Measurements from ENCODE around the gene PFDN5. TPM values are rescaled to one million over a fixed set of nuclear protein-coding genes. Genes with fewer than 3 reads are reported as not detected.

The PFDN5 gene
- total and polyA plus RNA-seq, 10 of the 15 experiments (the other 5 are each of a cell fraction or from before 2014, with no cell fraction given) = 300 to 1,596 (median 495) TPM

- ATAC-seq = no peak
- H3K27me3 ChIP-seq (replicated peaks in 1 of 2; ENCODE audit: control insufficient read depth in 2 of 2, insufficient read depth in 2 of 2, low read length in 1 of 2) = no peaks in the 10 kb centered on the region; a peak in 1 of 4 replicates
- ChIA-PET RAD21 (ENCODE audit: unreplicated experiment) (interaction anchor here (0.8 to 1.9 kb wide), 6 partner anchors 21 to 161 kb away, joined by 3 to 6 read pairs (median 5); partner anchors contain the start of gene AAAS), POLR2A (interaction anchor here (0.8 to 1.1 kb wide), 4 partner anchors 18 to 77 kb away, joined by 3 to 5 read pairs (median 4); no protein-coding TSS in a partner anchor), CTCF (interaction anchor here (0.7 to 7.5 kb wide), 11 partner anchors 23 to 134 kb away, joined by 3 to 240 read pairs (median 4); partner anchors contain the start of genes AAAS, PFDN5 and PRR13), SMC1A (ENCODE audit: uncharacterized antibody, unreplicated experiment) (interaction anchor here (0.6 to 9.3 kb wide), 5 partner anchors 24 to 310 kb away, joined by 3 to 164 read pairs (median 4); partner anchors contain the start of gene AMHR2)
- DNase-seq (ENCODE audit: low read depth, low spot score) = no peak
- H3K9ac ChIP-seq (ENCODE audit: control insufficient read depth, insufficient read depth, low read length) = no peak overlapping the region
- no TSS peak for BruUV-seq (replicated peaks)
- intact Hi-C loops (cut with micrococcal nuclease; ENCODE audit: unreplicated experiment) = no loop called here
- H4K20me1 ChIP-seq (ENCODE audit: control insufficient read depth, insufficient read depth) = no peaks in the 10 kb centered on the region
- TF ChIP-seq EZH2 (IDR thresholded peaks at IDR 0.05; ENCODE audit: borderline replicate concordance, control insufficient read depth, low read depth, low read length) (no peak), TCF7 (IDR thresholded peaks at IDR 0.05; ENCODE audit: borderline replicate concordance) (no peak), JUND (IDR thresholded peaks at IDR 0.05; ENCODE audit: low read depth, low read length) (no peak), RELA (IDR thresholded peaks at IDR 0.05; ENCODE audit: borderline replicate concordance, partially characterized antibody) (no peak), FOXK2 (IDR thresholded peaks at IDR 0.05) (no peak), CTCF (IDR thresholded peaks at IDR 0.05 in 2 of 3, conservative IDR thresholded peaks at IDR 0.05 in 1 of 3; ENCODE audit: control insufficient read depth in 2 of 3, extremely low read depth in 1 of 3, insufficient read depth in 1 of 3, low read depth in 3 of 3, low read length in 3 of 3) (no peak), KDM1A (IDR thresholded peaks at IDR 0.05; ENCODE audit: borderline replicate concordance) (no peak), IRF3 (IDR thresholded peaks at IDR 0.05) (no peak), STAT1 (conservative IDR thresholded peaks at IDR 0.05) (no peak), JUNB (IDR thresholded peaks at IDR 0.05) (no peak), MTA3 (IDR thresholded peaks at IDR 0.05; ENCODE audit: borderline replicate concordance, low read length) (no peak), MTA2 (IDR thresholded peaks at IDR 0.05; ENCODE audit: low read depth) (no peak)
- H3K27ac ChIP-seq (ENCODE audit: control insufficient read depth, insufficient read depth) = no peak overlapping the region
- no peak overlapping the region for H3K4me2 ChIP-seq (ENCODE audit: control insufficient read depth, insufficient read depth)
- in situ Hi-C loops (cut with MboI) = loop anchor here (5.0 kb wide), 1 partner anchor 74 kb away; the partner anchor contains the start of gene AMHR2
- H3K4me3 ChIP-seq = no peak overlapping the region
- 54% methylated on average over 4 of the region's 4 CpGs for WGBS (ENCODE audit: insufficient coverage, insufficient replicate concordance, low lambda C conversion rate, missing lambda C conversion rate)
- no peaks in the 10 kb centered on the region for H3K79me2 ChIP-seq (ENCODE audit: control insufficient read depth, insufficient read depth, low read length)
- H3K4me1 ChIP-seq (ENCODE audit: control insufficient read depth, insufficient read depth, low read length) = peaks cover 5% of the 10 kb centered on the region
- no peaks in the 10 kb centered on the region for H3K36me3 ChIP-seq (ENCODE audit: control insufficient read depth in 2 of 2, insufficient read depth in 2 of 2, low read length in 1 of 2)
- H3K9me3 ChIP-seq (replicated peaks; ENCODE audit: control insufficient read depth, insufficient read depth, low read length) = no peaks in the 10 kb centered on the region
- no peak for FAIRE-seq
- no peak overlapping the region for H2AFZ ChIP-seq (ENCODE audit: control insufficient read depth, low read depth, low read length)
These were observed 52.6 kb downstream of the PFDN5 start for GRCh38 chr12:53347905-53348304.

Other genes with a start within 250 kb of the PFDN5 start
Only the 7 nearest of the 19 such genes appear.
- 366 and 425 TPM in 2 replicates for gene ITGB7, start 88.3 kb upstream of the PFDN5 start, total RNA-seq (2014; rRNA removed)
- gene ITGB7, start 88.3 kb upstream of the PFDN5 start, total RNA-seq (2014; rRNA removed; fragmentation: Illumina TruSeq; extraction: Trizol) = 158 and 166 TPM in 2 replicates
- 459 and 487 TPM in 2 replicates for gene ITGB7, start 88.3 kb upstream of the PFDN5 start, total RNA-seq (2021)
- 130 and 234 TPM in 2 replicates for gene ITGB7, start 88.3 kb upstream of the PFDN5 start, polyA plus RNA-seq (2011; rRNA removed)
- gene ITGB7, start 88.3 kb upstream of the PFDN5 start, polyA plus RNA-seq (2014; fragmentation: Illumina TruSeq; extraction: Trizol) = 95.4 and 174 TPM in 2 replicates
- gene ITGB7, start 88.3 kb upstream of the PFDN5 start, polyA plus RNA-seq (2014; fragmentation: Nextera tagmentation; extraction: Ambion mirVana) = 10 to 100 TPM; 54.5 to 99.5 TPM
- gene ITGB7, start 88.3 kb upstream of the PFDN5 start, polyA plus RNA-seq (2014; rRNA removed) = 282 and 333 TPM in 2 replicates
- 100 to 1,000 TPM; 269 to 332 TPM for gene ITGB7, start 88.3 kb upstream of the PFDN5 start, polyA plus RNA-seq (2016; fragmentation: Nextera tagmentation; extraction: Ambion mirVana)
- 3.4 and 4.0 TPM in 2 replicates for gene RARG, start 63.3 kb upstream of the PFDN5 start, total RNA-seq (2014; rRNA removed)
- 3.0 and 3.9 TPM in 2 replicates for gene RARG, start 63.3 kb upstream of the PFDN5 start, total RNA-seq (2014; rRNA removed; fragmentation: Illumina TruSeq; extraction: Trizol)
- 7.3 and 8.7 TPM in 2 replicates for gene RARG, start 63.3 kb upstream of the PFDN5 start, total RNA-seq (2021)
- 4.5 and 8.1 TPM in 2 replicates for gene RARG, start 63.3 kb upstream of the PFDN5 start, polyA plus RNA-seq (2011; rRNA removed)
- 2.6 and 4.2 TPM in 2 replicates for gene RARG, start 63.3 kb upstream of the PFDN5 start, polyA plus RNA-seq (2014; fragmentation: Illumina TruSeq; extraction: Trizol)
- under 1 TPM; 0.27 to 0.60 TPM for gene RARG, start 63.3 kb upstream of the PFDN5 start, polyA plus RNA-seq (2014; fragmentation: Nextera tagmentation; extraction: Ambion mirVana)
- gene RARG, start 63.3 kb upstream of the PFDN5 start, polyA plus RNA-seq (2014; rRNA removed) = 7.2 and 8.0 TPM in 2 replicates
- gene RARG, start 63.3 kb upstream of the PFDN5 start, polyA plus RNA-seq (2016; fragmentation: Nextera tagmentation; extraction: Ambion mirVana) = 1 to 10 TPM; 3.8 to 6.0 TPM
- gene ESPL1, start 27.2 kb upstream of the PFDN5 start, total RNA-seq (2014; rRNA removed) = 28.4 and 28.5 TPM in 2 replicates
- 17.9 and 20.1 TPM in 2 replicates for gene ESPL1, start 27.2 kb upstream of the PFDN5 start, total RNA-seq (2014; rRNA removed; fragmentation: Illumina TruSeq; extraction: Trizol)
- gene ESPL1, start 27.2 kb upstream of the PFDN5 start, total RNA-seq (2021) = 54.4 and 61.9 TPM in 2 replicates
- gene ESPL1, start 27.2 kb upstream of the PFDN5 start, polyA plus RNA-seq (2011; rRNA removed) = 14.4 and 19.3 TPM in 2 replicates
- gene ESPL1, start 27.2 kb upstream of the PFDN5 start, polyA plus RNA-seq (2014; fragmentation: Illumina TruSeq; extraction: Trizol) = 19.0 and 28.6 TPM in 2 replicates
- 1 to 10 TPM; 2.1 to 2.2 TPM for gene ESPL1, start 27.2 kb upstream of the PFDN5 start, polyA plus RNA-seq (2014; fragmentation: Nextera tagmentation; extraction: Ambion mirVana)
- 30.8 and 31.4 TPM in 2 replicates for gene ESPL1, start 27.2 kb upstream of the PFDN5 start, polyA plus RNA-seq (2014; rRNA removed)
- gene ESPL1, start 27.2 kb upstream of the PFDN5 start, polyA plus RNA-seq (2016; fragmentation: Nextera tagmentation; extraction: Ambion mirVana) = 10 to 100 TPM; 21.1 to 21.2 TPM
- gene MYG1, start 4.2 kb downstream of the PFDN5 start, total RNA-seq (2014; rRNA removed) = 61.7 and 81.0 TPM in 2 replicates
- 32.4 and 36.2 TPM in 2 replicates for gene MYG1, start 4.2 kb downstream of the PFDN5 start, total RNA-seq (2014; rRNA removed; fragmentation: Illumina TruSeq; extraction: Trizol)
- 64.9 and 68.7 TPM in 2 replicates for gene MYG1, start 4.2 kb downstream of the PFDN5 start, total RNA-seq (2021)
- gene MYG1, start 4.2 kb downstream of the PFDN5 start, polyA plus RNA-seq (2011; rRNA removed) = 25.5 and 48.6 TPM in 2 replicates
- 23.2 and 37.6 TPM in 2 replicates for gene MYG1, start 4.2 kb downstream of the PFDN5 start, polyA plus RNA-seq (2014; fragmentation: Illumina TruSeq; extraction: Trizol)
- gene MYG1, start 4.2 kb downstream of the PFDN5 start, polyA plus RNA-seq (2014; fragmentation: Nextera tagmentation; extraction: Ambion mirVana) = 10 to 100 TPM; 20.7 to 38.2 TPM
- gene MYG1, start 4.2 kb downstream of the PFDN5 start, polyA plus RNA-seq (2014; rRNA removed) = 66.7 and 76.8 TPM in 2 replicates
- gene MYG1, start 4.2 kb downstream of the PFDN5 start, polyA plus RNA-seq (2016; fragmentation: Nextera tagmentation; extraction: Ambion mirVana) = 10 to 100 TPM; 50.2 to 53.7 TPM
- gene AAAS, start 26.1 kb downstream of the PFDN5 start, total RNA-seq (2014; rRNA removed) = 74.3 and 84.5 TPM in 2 replicates
- 47.6 and 47.8 TPM in 2 replicates for gene AAAS, start 26.1 kb downstream of the PFDN5 start, total RNA-seq (2014; rRNA removed; fragmentation: Illumina TruSeq; extraction: Trizol)
- 65.3 and 69.0 TPM in 2 replicates for gene AAAS, start 26.1 kb downstream of the PFDN5 start, total RNA-seq (2021)
- gene AAAS, start 26.1 kb downstream of the PFDN5 start, polyA plus RNA-seq (2011; rRNA removed) = 43.9 and 64.7 TPM in 2 replicates
- 53.1 and 70.8 TPM in 2 replicates for gene AAAS, start 26.1 kb downstream of the PFDN5 start, polyA plus RNA-seq (2014; fragmentation: Illumina TruSeq; extraction: Trizol)
- gene AAAS, start 26.1 kb downstream of the PFDN5 start, polyA plus RNA-seq (2014; fragmentation: Nextera tagmentation; extraction: Ambion mirVana) = 10 to 100 TPM; 58.6 to 71.5 TPM
- gene AAAS, start 26.1 kb downstream of the PFDN5 start, polyA plus RNA-seq (2014; rRNA removed) = 76.8 and 78.1 TPM in 2 replicates
- 10 to 100 TPM; 84.5 to 93.1 TPM for gene AAAS, start 26.1 kb downstream of the PFDN5 start, polyA plus RNA-seq (2016; fragmentation: Nextera tagmentation; extraction: Ambion mirVana)
- gene SP7, start 40.8 kb downstream of the PFDN5 start, total RNA-seq (2014; rRNA removed) = not detected in 2 replicates
- gene SP7, start 40.8 kb downstream of the PFDN5 start, total RNA-seq (2014; rRNA removed; fragmentation: Illumina TruSeq; extraction: Trizol) = not detected in 2 replicates
- not detected in 2 replicates for gene SP7, start 40.8 kb downstream of the PFDN5 start, total RNA-seq (2021)
- gene SP7, start 40.8 kb downstream of the PFDN5 start, polyA plus RNA-seq (2011; rRNA removed) = not detected in 2 replicates
- gene SP7, start 40.8 kb downstream of the PFDN5 start, polyA plus RNA-seq (2014; fragmentation: Illumina TruSeq; extraction: Trizol) = not detected in 2 replicates
- gene SP7, start 40.8 kb downstream of the PFDN5 start, polyA plus RNA-seq (2014; fragmentation: Nextera tagmentation; extraction: Ambion mirVana) = under 1 TPM in 1 of 2 experiments, not detected in 1; 0.05 TPM
- not detected in 2 replicates for gene SP7, start 40.8 kb downstream of the PFDN5 start, polyA plus RNA-seq (2014; rRNA removed)
- gene SP7, start 40.8 kb downstream of the PFDN5 start, polyA plus RNA-seq (2016; fragmentation: Nextera tagmentation; extraction: Ambion mirVana) = under 1 TPM in 1 of 2 experiments, not detected in 1; 0.11 TPM
- gene SP1, start 84.6 kb downstream of the PFDN5 start, total RNA-seq (2014; rRNA removed) = 27.0 and 29.7 TPM in 2 replicates
- 31.8 and 32.7 TPM in 2 replicates for gene SP1, start 84.6 kb downstream of the PFDN5 start, total RNA-seq (2014; rRNA removed; fragmentation: Illumina TruSeq; extraction: Trizol)
- 46.7 and 49.0 TPM in 2 replicates for gene SP1, start 84.6 kb downstream of the PFDN5 start, total RNA-seq (2021)
- gene SP1, start 84.6 kb downstream of the PFDN5 start, polyA plus RNA-seq (2011; rRNA removed) = 43.9 and 52.0 TPM in 2 replicates
- 33.5 and 35.6 TPM in 2 replicates for gene SP1, start 84.6 kb downstream of the PFDN5 start, polyA plus RNA-seq (2014; fragmentation: Illumina TruSeq; extraction: Trizol)
- 1 to 10 TPM; 4.0 to 7.3 TPM for gene SP1, start 84.6 kb downstream of the PFDN5 start, polyA plus RNA-seq (2014; fragmentation: Nextera tagmentation; extraction: Ambion mirVana)
- gene SP1, start 84.6 kb downstream of the PFDN5 start, polyA plus RNA-seq (2014; rRNA removed) = 22.4 and 23.4 TPM in 2 replicates
- 1 to 10 TPM; 3.3 to 3.7 TPM for gene SP1, start 84.6 kb downstream of the PFDN5 start, polyA plus RNA-seq (2016; fragmentation: Nextera tagmentation; extraction: Ambion mirVana)

Data from GM12878 (cell line).